ENCODE results near the gene GALNT18. TPM values are rescaled to one million over a fixed set of nuclear protein-coding genes. Genes with fewer than 3 reads are reported as not detected.

GALNT18 gene
- total RNA-seq, 1 donor from 2014 or later = 38.4 TPM

DNA sequence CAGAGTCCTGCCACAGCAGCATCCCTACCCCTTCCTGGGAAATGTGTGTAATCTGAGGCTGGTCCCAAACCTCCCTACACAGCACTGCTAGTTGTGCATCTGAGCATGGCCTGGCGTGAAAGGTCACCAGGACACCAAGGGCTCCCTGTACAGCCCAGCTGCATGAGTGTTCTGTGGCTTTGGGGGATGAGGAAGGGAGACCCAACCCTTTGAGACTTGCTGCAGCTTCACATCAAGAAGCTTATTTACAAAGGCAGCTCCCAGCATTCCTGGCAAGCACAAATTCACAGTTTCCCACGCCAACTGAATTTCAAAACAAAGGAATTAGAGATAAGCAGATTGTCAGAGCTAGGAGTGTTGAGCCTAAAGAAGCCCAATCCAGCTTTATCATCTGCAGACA is 301.0 kb downstream of the GALNT18 start:
- Mint-ChIP-seq H3K36me3 (ENCODE audit: low read depth) (peaks cover 46% of the 10 kb centered on the region), H3K4me3 (ENCODE audit: unreplicated experiment) (no peak overlapping the region), H3K4me1 (ENCODE audit: low read depth) (no peaks in the 10 kb centered on the region), H3K27me3 (ENCODE audit: low read depth) (no peaks in the 10 kb centered on the region), H3K9me3 (ENCODE audit: low read depth) (peaks cover 13% of the 10 kb centered on the region), H3K27ac (ENCODE audit: unreplicated experiment) (no peak overlapping the region)
- DNase-seq (ENCODE audit: low spot score) = no peak
- TF ChIP-seq, protein P1, sequence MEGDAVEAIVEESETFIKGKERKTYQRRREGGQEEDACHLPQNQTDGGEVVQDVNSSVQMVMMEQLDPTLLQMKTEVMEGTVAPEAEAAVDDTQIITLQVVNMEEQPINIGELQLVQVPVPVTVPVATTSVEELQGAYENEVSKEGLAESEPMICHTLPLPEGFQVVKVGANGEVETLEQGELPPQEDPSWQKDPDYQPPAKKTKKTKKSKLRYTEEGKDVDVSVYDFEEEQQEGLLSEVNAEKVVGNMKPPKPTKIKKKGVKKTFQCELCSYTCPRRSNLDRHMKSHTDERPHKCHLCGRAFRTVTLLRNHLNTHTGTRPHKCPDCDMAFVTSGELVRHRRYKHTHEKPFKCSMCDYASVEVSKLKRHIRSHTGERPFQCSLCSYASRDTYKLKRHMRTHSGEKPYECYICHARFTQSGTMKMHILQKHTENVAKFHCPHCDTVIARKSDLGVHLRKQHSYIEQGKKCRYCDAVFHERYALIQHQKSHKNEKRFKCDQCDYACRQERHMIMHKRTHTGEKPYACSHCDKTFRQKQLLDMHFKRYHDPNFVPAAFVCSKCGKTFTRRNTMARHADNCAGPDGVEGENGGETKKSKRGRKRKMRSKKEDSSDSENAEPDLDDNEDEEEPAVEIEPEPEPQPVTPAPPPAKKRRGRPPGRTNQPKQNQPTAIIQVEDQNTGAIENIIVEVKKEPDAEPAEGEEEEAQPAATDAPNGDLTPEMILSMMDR (IDR thresholded peaks at IDR 0.05) = no peak

DNA sequence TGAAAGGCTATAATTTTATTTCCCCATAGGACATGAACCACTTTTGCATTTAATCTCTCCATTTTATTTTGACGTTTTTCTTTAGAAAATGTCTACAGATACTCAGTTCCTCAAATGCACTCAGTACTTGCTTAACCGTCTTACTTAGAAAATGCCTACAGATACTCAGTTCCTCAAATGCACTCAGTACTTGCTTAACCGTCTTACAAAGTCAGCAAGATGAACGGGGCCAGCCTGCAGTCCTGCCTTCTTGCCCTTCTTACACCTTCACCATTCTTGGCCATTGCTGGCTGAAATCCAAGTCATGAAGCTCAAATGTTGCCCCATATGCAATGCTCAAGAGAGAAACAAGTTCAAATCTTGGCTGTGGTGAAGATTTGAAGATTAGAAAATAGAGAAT is 302.8 kb downstream of the GALNT18 start:
- no peak for DNase-seq (ENCODE audit: low spot score)
- no peak overlapping the region for H3K4me3 Mint-ChIP-seq (ENCODE audit: unreplicated experiment)
- no peak overlapping the region for H3K27ac Mint-ChIP-seq (ENCODE audit: unreplicated experiment)
- H3K9me3 Mint-ChIP-seq (ENCODE audit: low read depth) = peaks cover 11% of the 10 kb centered on the region
- H3K36me3 Mint-ChIP-seq (ENCODE audit: low read depth) = peaks cover 34% of the 10 kb centered on the region
- H3K27me3 Mint-ChIP-seq (ENCODE audit: low read depth) = no peaks in the 10 kb centered on the region
- TF ChIP-seq, protein P1 (IDR thresholded peaks at IDR 0.05) = no peak
- H3K4me1 Mint-ChIP-seq (ENCODE audit: low read depth) = peaks cover 6% of the 10 kb centered on the region

DNA sequence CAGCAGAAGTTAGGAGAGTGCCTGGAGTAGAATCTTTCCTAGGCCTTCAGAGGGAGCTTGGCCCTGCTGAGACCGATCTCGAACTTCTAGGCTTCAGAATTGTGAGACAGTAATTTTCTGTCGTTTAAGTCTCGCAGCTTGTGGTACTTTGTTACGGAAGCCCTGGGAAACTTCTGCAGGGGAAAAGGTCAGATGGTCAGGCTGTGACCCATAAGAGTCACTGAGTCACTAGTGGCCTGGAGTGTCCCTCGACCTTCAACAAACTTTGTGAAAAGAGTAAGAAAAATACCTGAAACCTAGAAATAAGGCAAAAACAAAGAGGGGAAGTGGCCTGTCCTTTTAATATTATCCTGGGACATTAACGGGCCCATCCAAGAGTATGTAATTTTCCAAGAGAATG is 303.3 kb downstream of the GALNT18 start:
- Mint-ChIP-seq H3K4me3 (ENCODE audit: unreplicated experiment) (no peak overlapping the region), H3K27me3 (ENCODE audit: low read depth) (no peaks in the 10 kb centered on the region)
- no peak for DNase-seq (ENCODE audit: low spot score)

DNA sequence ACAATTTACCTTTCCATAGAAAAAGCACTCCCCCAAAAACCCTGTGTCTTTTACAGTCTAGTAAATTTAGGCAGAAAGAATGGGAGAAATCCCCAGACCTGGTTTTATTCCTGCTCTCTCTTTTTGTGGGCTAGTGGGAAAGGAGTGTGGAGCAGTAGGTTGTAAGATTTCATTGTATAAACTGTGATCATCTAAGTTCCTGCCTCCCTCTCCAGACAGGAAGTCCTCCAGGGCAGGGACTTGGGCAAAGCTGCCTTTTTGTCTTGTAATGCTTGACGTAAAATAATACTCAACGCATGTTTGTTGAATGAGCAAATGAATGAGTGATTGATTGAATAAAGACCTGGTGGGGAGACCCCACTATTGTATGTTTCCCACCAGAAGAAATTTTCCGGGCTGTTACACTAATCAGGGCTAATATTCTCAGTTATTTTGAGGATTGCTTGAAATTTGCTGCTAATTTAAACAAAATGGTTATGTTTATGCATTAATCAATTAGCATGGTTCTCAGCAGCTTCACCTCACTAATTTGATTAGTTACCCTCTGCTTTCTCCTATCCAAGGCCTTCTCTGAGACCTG is 305.1 kb downstream of the GALNT18 start:
- no peak overlapping the region for H3K27ac Mint-ChIP-seq (ENCODE audit: unreplicated experiment)

More for the DNA sequence above, 303.3 kb downstream of the GALNT18 start:
- TF ChIP-seq, protein P1 (IDR thresholded peaks at IDR 0.05) = no peak
- Mint-ChIP-seq H3K27ac (ENCODE audit: unreplicated experiment) (no peak overlapping the region), H3K36me3 (ENCODE audit: low read depth) (peaks cover 29% of the 10 kb centered on the region), H3K4me1 (ENCODE audit: low read depth) (peaks cover 11% of the 10 kb centered on the region), H3K9me3 (ENCODE audit: low read depth) (peaks cover 11% of the 10 kb centered on the region)

DNA sequence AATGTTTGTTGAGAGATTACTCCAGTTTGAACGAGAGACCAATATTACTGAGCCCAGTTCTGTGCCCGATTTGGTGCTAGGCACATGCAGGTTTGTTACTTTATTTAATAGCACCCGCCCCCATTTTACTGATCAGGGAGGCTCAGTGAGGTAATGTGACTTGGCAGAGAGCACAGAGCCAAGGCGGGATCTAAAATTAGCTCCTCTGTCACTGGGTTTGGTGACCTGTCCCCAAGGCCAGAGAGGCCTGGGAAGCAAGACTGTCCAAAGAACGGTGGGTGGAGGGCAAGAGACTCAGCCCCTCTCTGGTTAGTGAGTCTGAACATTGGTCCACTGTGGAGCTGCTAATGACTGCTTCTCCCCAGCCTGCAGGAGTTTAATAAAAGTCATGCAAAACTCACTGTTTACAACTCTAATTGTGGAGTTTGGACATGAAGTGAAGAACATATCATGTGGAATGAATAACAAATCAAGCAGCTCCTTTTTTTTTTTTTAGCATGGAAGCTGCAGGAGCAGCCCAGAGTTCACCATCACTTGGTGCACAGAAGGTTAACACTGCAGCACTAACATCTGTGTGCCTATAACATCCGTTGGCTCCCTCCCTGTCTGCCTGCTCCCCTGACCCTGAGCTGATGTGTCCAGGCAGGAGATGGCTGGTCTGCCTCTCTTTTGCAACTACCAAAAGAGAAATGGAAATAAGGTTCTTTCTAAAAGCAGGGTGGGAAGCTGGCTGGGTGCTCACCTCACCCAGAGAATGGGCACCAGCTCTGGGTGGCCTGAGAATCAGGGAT is 307.7 kb downstream of the GALNT18 start:
- TF ChIP-seq, protein P1 (IDR thresholded peaks at IDR 0.05) = no peak
- DNase-seq (ENCODE audit: low spot score) = no peak
- Mint-ChIP-seq H3K4me1 (ENCODE audit: low read depth) (peaks cover 21% of the 10 kb centered on the region), H3K36me3 (ENCODE audit: low read depth) (peaks cover 24% of the 10 kb centered on the region), H3K27ac (ENCODE audit: unreplicated experiment) (no peak overlapping the region), H3K4me3 (ENCODE audit: unreplicated experiment) (no peak overlapping the region), H3K27me3 (ENCODE audit: low read depth) (no peaks in the 10 kb centered on the region), H3K9me3 (ENCODE audit: low read depth) (no peaks in the 10 kb centered on the region)

More for the DNA sequence above, 305.1 kb downstream of the GALNT18 start:
- Mint-ChIP-seq H3K36me3 (ENCODE audit: low read depth) (peaks cover 16% of the 10 kb centered on the region), H3K27me3 (ENCODE audit: low read depth) (no peaks in the 10 kb centered on the region), H3K9me3 (ENCODE audit: low read depth) (no peaks in the 10 kb centered on the region), H3K4me3 (ENCODE audit: unreplicated experiment) (no peak overlapping the region), H3K4me1 (ENCODE audit: low read depth) (peaks cover 21% of the 10 kb centered on the region)
- TF ChIP-seq, protein P1 (IDR thresholded peaks at IDR 0.05) = no peak
- no peak for DNase-seq (ENCODE audit: low spot score)
